Spleen (tissue), 11 donors: ENCODE data around the gene KIAA0753. TPM values are rescaled to one million over a fixed set of nuclear protein-coding genes. Genes with fewer than 3 reads are reported as not detected.

Experiments
- DNase-seq: peaks from one replicate; pipeline ENCODE4 v3.0.0-alpha.2; 2020
- H3K27ac ChIP-seq, 8 donors: fragments of 200-600 bp; sonication (generic) in 7 of 8; 1 replicate in 4 of 8; 2 replicates in 4 of 8; pipeline versions ENCODE4 v1.5.0 to v1.8.0; 2016 to 2021; ENCODE audit warnings: inconsistent platforms in 4 of 8, mild to moderate bottlenecking in 4 of 8, moderate library complexity in 1 of 8
- H3K27me3 ChIP-seq, 7 donors: fragments of 200-600 bp; sonication (generic) in 6 of 7; replicated peaks in 1 of 7; 1 replicate in 4 of 7; 2 replicates in 3 of 7; pipeline versions ENCODE4 v1.5.0 to v1.8.0; 2016 to 2021; ENCODE audit warnings: inconsistent platforms in 3 of 7, mild to moderate bottlenecking in 1 of 7
- H3K36me3 ChIP-seq, 6 donors: fragments of 200-600 bp; sonication (generic) in 5 of 6; 1 replicate in 4 of 6; 2 replicates in 2 of 6; pipeline versions ENCODE4 v1.5.0 to v1.8.0; 2016 to 2021; ENCODE audit warnings: inconsistent platforms in 2 of 6
- H3K4me1 ChIP-seq, 6 donors: fragments of 200-600 bp; sonication (generic) in 5 of 6; 1 replicate in 3 of 6; 2 replicates in 3 of 6; pipeline versions ENCODE4 v1.5.0 to v1.8.0; 2016 to 2021; ENCODE audit warnings: inconsistent platforms in 3 of 6
- H3K4me3 ChIP-seq, 8 donors: fragments of 200-600 bp; sonication (generic) in 7 of 8; 1 replicate in 4 of 8; 2 replicates in 4 of 8; pipeline versions ENCODE4 v1.5.0 to v1.8.0; 2016 to 2021; ENCODE audit warnings: inconsistent platforms in 4 of 8, mild to moderate bottlenecking in 4 of 8, moderate library complexity in 2 of 8
- H3K9me3 ChIP-seq, 8 donors: fragments of 200-600 bp; sonication (generic) in 7 of 8; 1 replicate in 4 of 8; 2 replicates in 4 of 8; pipeline versions ENCODE4 v1.5.0 to v1.8.0; 2016 to 2021; ENCODE audit warnings: inconsistent platforms in 4 of 8
- CTCF ChIP-seq, 11 experiments: fragments of 200-600 bp in 7 of 11; fragments of 450-650 bp in 4 of 11; sonication (generic) in 4 of 11; IDR thresholded peaks in 8 of 11; conservative IDR thresholded peaks in 3 of 11; 1 replicate in 7 of 11; 2 replicates in 4 of 11; pipeline versions ENCODE4 v1.4.0 to v1.8.0; 2016 to 2021; ENCODE audit warnings: antibody characterized with exemption in 11 of 11, inconsistent platforms in 4 of 11, mild to moderate bottlenecking in 1 of 11
- POLR2A ChIP-seq, 3 donors: fragments of 450-650 bp; IDR thresholded peaks; one replicate each; pipeline ENCODE4 v1.5.1; 2017; ENCODE audit warnings: antibody characterized with exemption in 3 of 3, mild to moderate bottlenecking in 1 of 3
- POLR2AphosphoS5 ChIP-seq, 3 donors: sonication (generic); formaldehyde crosslinking; IDR thresholded peaks; one replicate each; pipeline ENCODE4 v1.5.1; 2017; ENCODE audit warnings: antibody characterized with exemption in 3 of 3
- WGBS, 5 donors: extraction: QIAGEN DNeasy Blood & Tissue Kit in 3 of 5; methylation state at CpG; one replicate each; pipeline versions ENCODE4 v1.1.5 to v1.1.7; 2013 to 2018; 5-methylcytosine and 5-hydroxymethylcytosine counted together
- intact Hi-C: fragments of 100-400 bp; cut with DNase I; formaldehyde crosslinking; loops from one replicate; pipeline ENCODE4 v1.15.0; 2023; ENCODE audit warnings: low total_unique reads
- polyA plus RNA-seq, 3 donors: library from polyadenylated mRNA; stranded (reverse); fragments of 200-250 nt; gene quantifications; one replicate each; pipeline ENCODE4 v1.2.1, GENCODE V29; 2013
- total RNA-seq, 7 donors: library from RNA; depleted of rRNA in 3 of 7; stranded (reverse); fragments of >200 nt in 3 of 7; fragmentation: NEBNext Ultra II Directional in 4 of 7; extraction: Animal tissue kit (Norgen Biotek cat#: 25700) in 4 of 7; gene quantifications; one replicate each; pipeline versions ENCODE4 v1.1.0 to v1.2.1, GENCODE V29; 2016 to 2021
- donor health status: healthy with polysubstance abuse.
- donor health status: DM: no; HTN: no; CAD: no; lungs with moderate emphysema.
- donor health status: DM: no; HTN: no; CAD: no.
- donor health status: Bipolar disorder and iron deficiency.
- donor health status: healthy.
- donor health status: DM: no; HTN: no; CAD: no.
- donor health status: DM: yes; HTN: yes; CAD: no.

Gene KIAA0753
- total and polyA plus RNA-seq, 10 donors: 4.2 to 21.8 (median 17.6) TPM

- H3K27me3 ChIP-seq: no peaks in the 10 kb centered on the region
- 79 to 88% (median 85%) methylated on average over 14 of the region's 14 CpGs for WGBS, 5 donors
- H3K4me3 ChIP-seq: no peak overlapping the region
- H3K9me3 ChIP-seq: no peaks in the 10 kb centered on the region
- H3K4me1 ChIP-seq: peaks cover 0 to 9% (median 6%) of the 10 kb centered on the region in 6 donors
- no peak overlapping the region for H3K27ac ChIP-seq
- no peak for TF ChIP-seq POLR2AphosphoS5 (IDR thresholded peaks at IDR 0.05)
- no peak for TF ChIP-seq CTCF (IDR thresholded peaks at IDR 0.05 in 8 of 11, conservative IDR thresholded peaks at IDR 0.05 in 3 of 11)
- TF ChIP-seq POLR2A (IDR thresholded peaks at IDR 0.05): no peak
- no peak for DNase-seq
- intact Hi-C loops: loop anchor here (5.0 to 10.0 kb wide), 2 partner anchors 133 to 336 kb away; no protein-coding TSS in a partner anchor
- H3K36me3 ChIP-seq: no peaks in the 10 kb centered on the region
These were observed 28.4 kb upstream of the KIAA0753 start for GRCh38 chr17:6668727-6669425.

DNA sequence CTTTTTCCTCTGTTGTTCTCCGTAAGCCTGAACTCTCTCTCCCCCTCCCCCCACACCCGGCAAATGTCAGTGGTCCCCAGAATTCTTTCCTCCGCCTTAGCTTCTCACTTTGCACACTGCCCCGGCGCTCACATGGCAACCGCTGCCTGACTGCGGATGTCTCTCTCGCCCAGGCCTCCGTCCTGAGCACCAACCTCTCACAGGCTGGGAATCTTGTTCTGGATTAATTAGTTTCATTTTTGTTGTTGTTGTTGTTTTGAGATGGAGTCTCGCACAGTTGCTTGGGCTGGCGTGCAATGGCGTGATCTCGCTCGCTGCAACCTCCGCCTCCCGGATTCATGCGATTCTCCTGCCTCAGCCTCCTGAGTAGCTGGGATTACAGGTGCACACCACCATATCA lies 27.7 kb upstream of the KIAA0753 start:
- H3K9me3 ChIP-seq: no peaks in the 10 kb centered on the region
- WGBS, 5 donors: 84 to 91% (median 87%) methylated on average over 17 of the region's 17 CpGs
- H3K27me3 ChIP-seq: no peaks in the 10 kb centered on the region
- H3K27ac ChIP-seq: no peak overlapping the region
- peaks cover 0 to 9% (median 6%) of the 10 kb centered on the region in 6 donors for H3K4me1 ChIP-seq
- H3K4me3 ChIP-seq: no peak overlapping the region
- H3K36me3 ChIP-seq: no peaks in the 10 kb centered on the region
- intact Hi-C loops: loop anchor here (5.0 to 10.0 kb wide), 2 partner anchors 134 to 337 kb away; no protein-coding TSS in a partner anchor
- DNase-seq: no peak
- no peak for TF ChIP-seq POLR2AphosphoS5 (IDR thresholded peaks at IDR 0.05)
- no peak for TF ChIP-seq POLR2A (IDR thresholded peaks at IDR 0.05)
- no peak for TF ChIP-seq CTCF (IDR thresholded peaks at IDR 0.05 in 8 of 11, conservative IDR thresholded peaks at IDR 0.05 in 3 of 11)

- no peak overlapping the region for H3K4me3 ChIP-seq
- DNase-seq: no peak
These were observed 27.0 kb upstream of the KIAA0753 start for GRCh38 chr17:6667516-6667915.

More at GRCh38 chr17:6667516-6667915, 27.0 kb upstream of the KIAA0753 start:
- H3K4me1 ChIP-seq: peaks cover 0 to 15% (median 6%) of the 10 kb centered on the region in 6 donors
- H3K36me3 ChIP-seq: no peaks in the 10 kb centered on the region
- intact Hi-C loops: loop anchor here (5.0 to 10.0 kb wide), 2 partner anchors 135 to 337 kb away; no protein-coding TSS in a partner anchor
- H3K27ac ChIP-seq: no peak overlapping the region
- no peaks in the 10 kb centered on the region for H3K27me3 ChIP-seq
- TF ChIP-seq CTCF (IDR thresholded peaks at IDR 0.05 in 8 of 11, conservative IDR thresholded peaks at IDR 0.05 in 3 of 11): no peak
- no peak for TF ChIP-seq POLR2AphosphoS5 (IDR thresholded peaks at IDR 0.05)
- TF ChIP-seq POLR2A (IDR thresholded peaks at IDR 0.05): no peak
- 31 to 36% (median 35%) methylated on average over 6 of the region's 6 CpGs for WGBS, 5 donors
- no peaks in the 10 kb centered on the region for H3K9me3 ChIP-seq
